AG08396 (cell line): Measurements from ENCODE around the gene IL26.

ENCODE experiments used
- DNase-seq: peaks from one replicate; pipeline ENCODE4 v3.0.0; 2012; ENCODE audit warnings: low spot score, mixed read lengths

IL26 gene

DNA sequence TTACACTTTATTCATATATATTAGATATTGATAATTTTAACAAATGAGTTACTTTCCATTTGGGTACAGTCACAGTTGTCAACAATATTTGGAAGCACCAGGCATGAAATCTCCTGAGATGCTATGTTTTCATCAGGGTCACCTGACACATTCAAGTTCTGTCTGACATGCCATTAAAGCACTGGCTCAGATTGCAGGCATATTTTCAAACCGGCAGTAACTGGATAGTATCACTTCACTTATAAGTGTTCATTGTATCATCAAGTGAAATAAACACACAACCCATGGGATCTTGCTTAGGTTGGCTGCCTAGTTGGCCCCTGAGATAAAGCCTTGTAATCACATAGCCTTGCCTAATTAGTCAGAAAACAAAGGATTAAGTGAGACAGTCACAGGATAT lies 70.8 kb downstream of the IL26 start:
- DNase-seq: no peak
